HG03097 (cell line): ENCODE measurements around the gene APOL1.
"Not testable (repeated sequence)": the region's sequence is repeated elsewhere in the genome, so short reads cannot be mapped to it uniquely, and the experiment has no call there.

Experiments
- ATAC-seq: cut with Tn5 transposase; IDR thresholded peaks from one replicate; pipeline ENCODE4 v1.9.1; 2021; ENCODE audit not compliant: unreplicated experiment, low FRiP score

APOL1 gene

GRCh38 chr22:36263886-36264664, 11.1 kb downstream of the APOL1 start:
- not testable (repeated sequence) for ATAC-seq

GRCh38 chr22:36267058-36267457, 14.1 kb downstream of the APOL1 start:
- no peak for ATAC-seq

GRCh38 chr22:36267896-36268485, 15.1 kb downstream of the APOL1 start:
- ATAC-seq, result no peak

GRCh38 chr22:36271231-36271630, 18.3 kb downstream of the APOL1 start:
- not testable (repeated sequence) for ATAC-seq

GRCh38 chr22:36271951-36272350, 19.0 kb downstream of the APOL1 start:
- not testable (repeated sequence) for ATAC-seq

- ATAC-seq, result no peak
These were observed 21.6 kb downstream of the APOL1 start for GRCh38 chr22:36274531-36274930.

- no peak for ATAC-seq
These were observed 24.8 kb downstream of the APOL1 start for GRCh38 chr22:36277482-36278291.

- ATAC-seq, result no peak
These were observed 26.3 kb downstream of the APOL1 start for GRCh38 chr22:36279219-36279666.

- no peak for ATAC-seq
These were observed 27.4 kb downstream of the APOL1 start for GRCh38 chr22:36280379-36280778.

GRCh38 chr22:36281781-36282327, 28.9 kb downstream of the APOL1 start:
- no peak for ATAC-seq

GRCh38 chr22:36282328-36282831, 29.4 kb downstream of the APOL1 start:
- no peak for ATAC-seq

- ATAC-seq, result no peak
These were observed 31.2 kb downstream of the APOL1 start for GRCh38 chr22:36284171-36284571.

- ATAC-seq, result no peak
These were observed 32.1 kb downstream of the APOL1 start for GRCh38 chr22:36285017-36285416.

GRCh38 chr22:36285545-36285944, 32.6 kb downstream of the APOL1 start:
- ATAC-seq, result no peak

GRCh38 chr22:36286096-36286957, 33.4 kb downstream of the APOL1 start:
- ATAC-seq, result no peak

- ATAC-seq, result no peak
These were observed 35.1 kb downstream of the APOL1 start for GRCh38 chr22:36287881-36288515.

GRCh38 chr22:36288571-36289405, 35.9 kb downstream of the APOL1 start:
- ATAC-seq, result no peak

- ATAC-seq, result no peak
These were observed 36.5 kb downstream of the APOL1 start for GRCh38 chr22:36289406-36289870.
